ENCODE measurements around the gene DEAF1. TPM values are rescaled to one million over a fixed set of nuclear protein-coding genes. Genes with fewer than 3 reads are reported as not detected.

DEAF1 gene
- total and polyA plus RNA-seq, 2 experiments from 2014 or later: 35.0 to 38.5 TPM

DNA sequence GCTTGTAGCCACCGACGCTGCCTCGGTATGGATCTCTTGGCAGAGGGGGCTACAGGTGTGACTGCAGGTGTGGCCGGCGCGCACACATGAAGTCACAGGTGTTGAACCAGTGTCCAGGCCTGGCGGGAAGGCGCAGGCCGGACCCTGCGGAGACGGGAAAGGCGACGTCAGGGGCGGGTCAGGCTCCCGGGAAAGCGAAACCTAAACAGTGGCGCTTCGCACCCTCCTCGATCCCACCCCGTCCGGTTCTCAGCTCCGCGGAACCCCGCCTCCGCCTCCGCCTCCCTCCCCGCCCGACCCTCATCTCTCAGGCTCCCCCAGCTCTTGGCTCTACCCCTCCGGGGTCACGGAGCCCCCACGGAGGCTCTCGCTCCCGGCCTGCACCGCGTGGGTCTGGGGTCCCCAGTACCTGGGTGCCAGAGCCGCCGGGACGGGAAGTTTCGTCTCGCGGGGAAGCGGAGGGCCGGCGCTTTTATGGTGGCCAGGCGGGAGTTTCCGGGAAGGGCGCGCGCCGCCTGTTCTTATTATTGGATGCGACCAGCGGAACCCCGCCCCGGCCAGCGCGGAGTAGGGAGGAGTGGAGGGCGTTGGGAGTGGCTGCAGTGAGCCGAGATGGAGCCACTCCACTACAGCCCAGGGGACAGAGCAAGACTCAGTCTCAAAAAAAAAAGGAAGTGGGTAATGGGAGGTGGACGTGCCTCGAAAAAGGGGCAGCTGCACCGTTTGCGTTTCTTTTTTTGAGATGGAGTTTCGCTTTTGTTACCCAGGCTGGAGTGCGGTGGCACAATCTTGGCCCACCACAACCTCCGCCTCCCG, 79.3 kb downstream of the DEAF1 start, which contains the start of gene IRF7:
Gene IRF7, minus strand, starts transcription at position 447 of the 816 bp plus-strand sequence. CDS start 586 bp downstream, outside the sequence.
- peak within 1 kb of the TSS; percentile 82 for H3K27ac ChIP-seq
- peak; percentile 98 for DNase-seq
- H3K9me2 ChIP-seq (ENCODE audit: insufficient read depth): no peaks in the 10 kb centered on the region
- H3K27me3 ChIP-seq (replicated peaks; ENCODE audit: insufficient read depth): no peaks in the 10 kb centered on the region
- peak within 1 kb of the TSS; percentile 66; the same call in 1 of the 2 replicates for H2AFZ ChIP-seq
- H3K4me3 ChIP-seq: peak within 1 kb of the TSS; percentile 88
- H3K4me1 ChIP-seq (ENCODE audit: insufficient read depth): no peaks in the 10 kb centered on the region
- in situ Hi-C loops (cut with MboI): no loop called here
- H3K9ac ChIP-seq: peak within 1 kb of the TSS; percentile 86
- H3K4me2 ChIP-seq (ENCODE audit: unreplicated experiment): peak within 1 kb of the TSS; percentile 84
- H3K79me2 ChIP-seq (ENCODE audit: insufficient read depth): no peaks in the 10 kb centered on the region
- H3K9me3 ChIP-seq (ENCODE audit: low read depth): no peaks in the 10 kb centered on the region
- peaks cover 1% of the 10 kb centered on the region; the same call in 1 of the 2 replicates for H3K36me3 ChIP-seq (ENCODE audit: low read depth)
- no peaks in the 10 kb centered on the region for H4K20me1 ChIP-seq (ENCODE audit: insufficient read depth)
- H3F3A ChIP-seq (ENCODE audit: insufficient read depth): peaks cover 7% of the 10 kb centered on the region; the same call in 1 of the 2 replicates
- WGBS, 2 experiments (ENCODE audit: low coverage in 1 of 2, low lambda C conversion rate in 2 of 2, missing lambda C conversion rate in 2 of 2): 4 to 5% methylated on average over 49 to 66 of the region's 66 CpGs
- TF ChIP-seq EZH2 (IDR thresholded peaks at IDR 0.05; ENCODE audit: insufficient read depth, poor library complexity, severe bottlenecking) (no peak), EZH2phosphoT487 (IDR thresholded peaks at IDR 0.05; ENCODE audit: insufficient read depth, low read depth) (no peak)

- Histone ChIP-seq H4K20me1 (ENCODE audit: insufficient read depth) (no peaks in the 10 kb centered on the region), H3K27ac (peak overlapping the region; percentile 82), H3F3A (ENCODE audit: insufficient read depth) (peaks cover 7% of the 10 kb centered on the region; the same call in 1 of the 2 replicates), H3K36me3 (ENCODE audit: low read depth) (peaks cover 4% of the 10 kb centered on the region; the same call in 1 of the 2 replicates), H3K9me2 (ENCODE audit: insufficient read depth) (no peaks in the 10 kb centered on the region), H3K9ac (peak overlapping the region; percentile 86), H2AFZ (no peak overlapping the region), H3K27me3 (replicated peaks; ENCODE audit: insufficient read depth) (no peaks in the 10 kb centered on the region), H3K4me2 (ENCODE audit: unreplicated experiment) (peak overlapping the region; percentile 84), H3K9me3 (ENCODE audit: low read depth) (no peaks in the 10 kb centered on the region), H3K4me3 (peak overlapping the region; percentile 88), H3K79me2 (ENCODE audit: insufficient read depth) (no peaks in the 10 kb centered on the region), H3K4me1 (ENCODE audit: insufficient read depth) (no peaks in the 10 kb centered on the region)
- DNase-seq: peak; percentile 44
- 34 to 55% methylated on average over 32 to 48 of the region's 68 CpGs for WGBS, 2 experiments (ENCODE audit: low coverage in 1 of 2, low lambda C conversion rate in 2 of 2, missing lambda C conversion rate in 2 of 2)
- in situ Hi-C loops (cut with MboI): no loop called here
- no peak for TF ChIP-seq EZH2phosphoT487 (IDR thresholded peaks at IDR 0.05; ENCODE audit: insufficient read depth, low read depth)
- no peak for TF ChIP-seq EZH2 (IDR thresholded peaks at IDR 0.05; ENCODE audit: insufficient read depth, poor library complexity, severe bottlenecking)
These were observed 80.2 kb downstream of the DEAF1 start for GRCh38 chr11:614623-615503.

DNA sequence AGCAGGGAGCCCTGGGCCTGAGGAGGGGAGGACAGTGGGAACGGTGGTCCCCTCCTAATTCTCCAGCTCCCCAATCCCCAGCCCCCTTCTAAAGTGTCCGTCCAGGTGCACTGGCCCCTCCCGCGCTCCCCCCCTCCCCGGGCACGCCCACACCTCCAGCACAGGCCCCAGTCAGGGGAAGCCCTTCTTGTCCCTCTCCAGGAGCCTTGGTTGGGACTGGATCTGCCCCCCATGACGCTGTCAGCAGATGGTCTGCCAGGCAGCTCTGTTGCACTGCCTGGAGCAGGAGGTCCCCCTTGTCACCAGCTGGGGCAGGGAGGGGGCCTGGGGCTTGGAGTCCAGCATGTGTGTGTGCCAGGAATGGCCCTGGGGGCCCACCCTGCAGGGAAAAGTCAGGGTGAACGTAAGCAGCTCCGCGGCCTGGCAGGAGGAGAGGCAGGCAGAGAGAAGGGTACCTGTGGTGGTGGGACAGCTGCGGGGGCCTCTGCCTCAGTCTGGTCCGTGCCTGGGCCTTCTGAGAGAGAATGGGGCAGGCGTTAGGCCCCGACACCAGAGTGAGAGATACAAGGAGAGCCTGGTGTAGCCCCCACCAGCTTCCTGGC, 80.9 kb downstream of the DEAF1 start:
- Histone ChIP-seq H3K9me3 (ENCODE audit: low read depth) (no peaks in the 10 kb centered on the region), H3K27ac (no peak overlapping the region), H3K36me3 (ENCODE audit: low read depth) (peaks cover 7% of the 10 kb centered on the region; the same call in 1 of the 2 replicates), H3K4me1 (ENCODE audit: insufficient read depth) (no peaks in the 10 kb centered on the region), H3K4me2 (ENCODE audit: unreplicated experiment) (no peak overlapping the region), H3K27me3 (replicated peaks; ENCODE audit: insufficient read depth) (no peaks in the 10 kb centered on the region), H3K9ac (no peak overlapping the region), H3F3A (ENCODE audit: insufficient read depth) (peaks cover 7% of the 10 kb centered on the region; the same call in 1 of the 2 replicates), H2AFZ (no peak overlapping the region), H4K20me1 (ENCODE audit: insufficient read depth) (no peaks in the 10 kb centered on the region), H3K9me2 (ENCODE audit: insufficient read depth) (no peaks in the 10 kb centered on the region), H3K4me3 (no peak overlapping the region), H3K79me2 (ENCODE audit: insufficient read depth) (no peaks in the 10 kb centered on the region)
- no peak for DNase-seq
- in situ Hi-C loops (cut with MboI): no loop called here
- 70 to 77% methylated on average over 9 to 14 of the region's 14 CpGs for WGBS, 2 experiments (ENCODE audit: low coverage in 1 of 2, low lambda C conversion rate in 2 of 2, missing lambda C conversion rate in 2 of 2)
- TF ChIP-seq EZH2 (IDR thresholded peaks at IDR 0.05; ENCODE audit: insufficient read depth, poor library complexity, severe bottlenecking) (no peak), EZH2phosphoT487 (IDR thresholded peaks at IDR 0.05; ENCODE audit: insufficient read depth, low read depth) (no peak)

Data from GM23248 (cell line).